Psoas muscle (tissue), 8 donors: Measurements from ENCODE around the gene PBX1. TPM values are rescaled to one million over a fixed set of nuclear protein-coding genes. Genes with fewer than 3 reads are reported as not detected.

Experiments used
- ATAC-seq, 4 donors: fragments of 200-7000 bp; cut with Tn5 transposase; one replicate each; pipeline ENCODE4 v1.9.1; 2020; ENCODE audit warnings: moderate library complexity in 3 of 4, mild to moderate bottlenecking in 2 of 4
- DNase-seq, 2 donors: peaks; one replicate each; pipeline ENCODE4 v3.0.0-alpha.2; 2020
- H3K27ac ChIP-seq: fragments of 200-600 bp; one replicate; pipeline ENCODE4 v1.8.0; 2022
- H3K27me3 ChIP-seq, 3 donors: fragments of 200-600 bp in 1 of 3; one replicate each; pipeline versions ENCODE4 v1.6.1 to v1.8.0; 2013 to 2022; ENCODE audit warnings: low read length in 2 of 3, mild to moderate bottlenecking in 2 of 3, moderate library complexity in 1 of 3; ENCODE audit not compliant: insufficient read depth in 3 of 3
- H3K36me3 ChIP-seq, 2 donors: fragments of 200-600 bp in 1 of 2; one replicate each; pipeline versions ENCODE4 v1.6.1 to v1.8.0; 2013 to 2022; ENCODE audit warnings: low read depth in 1 of 2, mild to moderate bottlenecking in 1 of 2, moderate library complexity in 1 of 2; ENCODE audit not compliant: insufficient read depth in 1 of 2
- H3K4me1 ChIP-seq: fragments of 200-600 bp; one replicate; pipeline ENCODE4 v1.8.0; 2022
- H3K4me3 ChIP-seq: fragments of 200-600 bp; one replicate; pipeline ENCODE4 v1.8.0; 2022; ENCODE audit warnings: mild to moderate bottlenecking
- H3K9me3 ChIP-seq: fragments of 200-600 bp; one replicate; pipeline ENCODE4 v1.8.0; 2022
- WGBS, 3 donors: extraction: QIAGEN DNeasy Blood & Tissue Kit; methylation state at CpG; one replicate each; pipeline versions ENCODE4 v1.1.6 to v1.1.7; 2013; 5-methylcytosine and 5-hydroxymethylcytosine counted together
- intact Hi-C, 2 donors: fragments of 100-400 bp; cut with DNase I; formaldehyde crosslinking; loops; one replicate each; pipeline versions ENCODE4 v1.11.0 to v1.14.2; 2022
- polyA plus RNA-seq, 3 donors: library from polyadenylated mRNA; stranded (reverse); fragments of 200-250 nt; gene quantifications; one replicate each; pipeline ENCODE4 v1.2.3, GENCODE V29; 2013
- total RNA-seq, 4 donors: library from RNA; stranded (reverse); fragmentation: NEBNext Ultra II Directional in 2 of 4; extraction: Animal tissue kit (Norgen Biotek cat#: 25700) in 2 of 4; gene quantifications; one replicate each; pipeline versions ENCODE4 v1.2.1 to v1.2.4, GENCODE V29; 2021 to 2023
- TF ChIP-seq, protein P1 (sequence below): fragments of 200-600 bp; IDR thresholded peaks from one replicate; pipeline ENCODE4 v1.8.0; 2022; ENCODE audit warnings: antibody characterized with exemption
- donor health status: healthy with polysubstance abuse.
- donor health status: DM: no; HTN: no; CAD: no; lungs with moderate emphysema.
- donor health status: Bipolar disorder and iron deficiency.
- donor health status: healthy.
- donor health status: DM: yes; HTN: yes; CAD: no.
- donor health status: DM: no; HTN: no; CAD: no.
- donor health status: DM: no; HTN: no; CAD: no.
- donor health status: DM: yes; HTN: yes; CAD: no.

The PBX1 gene
- total and polyA plus RNA-seq, 7 donors: 10.6 to 69.9 (median 59.3) TPM

- Histone ChIP-seq H3K36me3 (no peaks in the 10 kb centered on the region), H3K27ac (peak overlapping the region; percentile 64), H3K4me3 (no peak overlapping the region), H3K27me3 (no peaks in the 10 kb centered on the region), H3K4me1 (peaks cover 55% of the 10 kb centered on the region), H3K9me3 (no peaks in the 10 kb centered on the region)
- intact Hi-C loops: no loop called here
- peak; percentile 69 to 95 (median 88) for ATAC-seq
- peak in 1 of 2 donors; percentile 76 for DNase-seq
- 34 to 47% (median 39%) methylated on average over 4 of the region's 4 CpGs for WGBS, 3 donors
- TF ChIP-seq, protein P1, sequence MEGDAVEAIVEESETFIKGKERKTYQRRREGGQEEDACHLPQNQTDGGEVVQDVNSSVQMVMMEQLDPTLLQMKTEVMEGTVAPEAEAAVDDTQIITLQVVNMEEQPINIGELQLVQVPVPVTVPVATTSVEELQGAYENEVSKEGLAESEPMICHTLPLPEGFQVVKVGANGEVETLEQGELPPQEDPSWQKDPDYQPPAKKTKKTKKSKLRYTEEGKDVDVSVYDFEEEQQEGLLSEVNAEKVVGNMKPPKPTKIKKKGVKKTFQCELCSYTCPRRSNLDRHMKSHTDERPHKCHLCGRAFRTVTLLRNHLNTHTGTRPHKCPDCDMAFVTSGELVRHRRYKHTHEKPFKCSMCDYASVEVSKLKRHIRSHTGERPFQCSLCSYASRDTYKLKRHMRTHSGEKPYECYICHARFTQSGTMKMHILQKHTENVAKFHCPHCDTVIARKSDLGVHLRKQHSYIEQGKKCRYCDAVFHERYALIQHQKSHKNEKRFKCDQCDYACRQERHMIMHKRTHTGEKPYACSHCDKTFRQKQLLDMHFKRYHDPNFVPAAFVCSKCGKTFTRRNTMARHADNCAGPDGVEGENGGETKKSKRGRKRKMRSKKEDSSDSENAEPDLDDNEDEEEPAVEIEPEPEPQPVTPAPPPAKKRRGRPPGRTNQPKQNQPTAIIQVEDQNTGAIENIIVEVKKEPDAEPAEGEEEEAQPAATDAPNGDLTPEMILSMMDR: no peak
These were observed 100.8 kb downstream of the PBX1 start for GRCh38 chr1:164659621-164660411.

- Histone ChIP-seq H3K27me3 (no peaks in the 10 kb centered on the region), H3K9me3 (no peaks in the 10 kb centered on the region), H3K4me3 (no peak overlapping the region), H3K4me1 (peaks cover 54% of the 10 kb centered on the region), H3K36me3 (no peaks in the 10 kb centered on the region), H3K27ac (peak overlapping the region; percentile 64)
- TF ChIP-seq, protein P1: no peak
- no peak for DNase-seq
- intact Hi-C loops: no loop called here
- peak; percentile 48 to 68 (median 58) for ATAC-seq
- WGBS, 3 donors: 46 to 75% (median 65%) methylated on average over 2 of the region's 2 CpGs
These were observed 101.4 kb downstream of the PBX1 start for GRCh38 chr1:164660412-164660772.

- Histone ChIP-seq H3K36me3 (no peaks in the 10 kb centered on the region), H3K27ac (peak overlapping the region; percentile 64), H3K9me3 (no peaks in the 10 kb centered on the region), H3K4me3 (no peak overlapping the region), H3K27me3 (no peaks in the 10 kb centered on the region), H3K4me1 (peaks cover 50% of the 10 kb centered on the region)
- ATAC-seq (no peak), DNase-seq (no peak)
- TF ChIP-seq, protein P1: no peak
- intact Hi-C loops: no loop called here
These were observed 101.8 kb downstream of the PBX1 start for GRCh38 chr1:164660775-164661174.

- intact Hi-C loops: no loop called here
- 90 to 92% (median 92%) methylated on average over 5 of the region's 5 CpGs for WGBS, 3 donors
- no peak overlapping the region for H3K27ac ChIP-seq
These were observed 103.5 kb downstream of the PBX1 start for GRCh38 chr1:164662462-164662861.

More at GRCh38 chr1:164662462-164662861, 103.5 kb downstream of the PBX1 start:
- no peaks in the 10 kb centered on the region for H3K9me3 ChIP-seq
- no peak for DNase-seq
- H3K27me3 ChIP-seq: no peaks in the 10 kb centered on the region
- no peak overlapping the region for H3K4me3 ChIP-seq
- H3K36me3 ChIP-seq: no peaks in the 10 kb centered on the region
- TF ChIP-seq, protein P1: no peak
- ATAC-seq: no peak
- peaks cover 52% of the 10 kb centered on the region for H3K4me1 ChIP-seq
